D341Med (cell line): Measurements from ENCODE around the gene HHATL.

Experiments
- DNase-seq: peaks from one replicate; pipeline ENCODE4 v3.0.0; 2012; ENCODE audit warnings: low spot score

HHATL gene

DNA sequence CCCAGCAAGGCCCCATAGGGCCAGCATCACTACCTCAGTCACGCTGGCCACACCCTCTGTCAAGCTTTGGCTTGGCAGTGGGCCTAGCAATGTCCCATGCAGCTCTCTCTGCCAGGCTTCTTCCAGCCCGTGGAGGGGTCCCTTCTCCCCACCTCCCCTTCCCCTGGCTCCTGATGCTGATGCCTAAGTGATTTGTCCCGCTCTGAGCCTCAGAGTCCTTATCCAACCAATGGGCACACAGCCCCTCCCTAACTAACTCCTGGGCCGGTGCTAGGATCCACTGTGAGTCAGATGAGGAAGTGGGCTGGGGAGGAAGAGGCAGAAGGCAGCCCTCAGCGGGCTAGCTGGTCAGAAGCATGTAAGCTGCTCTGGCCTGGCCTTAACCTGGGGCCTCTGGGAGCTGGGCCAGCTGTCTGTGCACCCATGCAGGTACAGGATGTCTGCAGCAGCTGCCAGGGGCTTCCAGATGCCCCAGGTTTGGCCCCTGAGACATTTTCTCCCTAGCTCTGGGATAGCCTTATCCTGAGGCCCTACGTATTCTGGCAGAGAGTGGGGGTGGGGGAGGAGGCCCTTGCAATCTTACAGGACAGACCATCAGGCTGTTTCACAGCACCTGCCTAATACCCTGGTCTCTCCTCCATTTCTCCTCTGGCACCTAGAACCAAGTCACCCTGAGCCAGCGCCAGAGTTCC lies 49.8 kb downstream of the HHATL start:
- peak; percentile 39 for DNase-seq

DNA sequence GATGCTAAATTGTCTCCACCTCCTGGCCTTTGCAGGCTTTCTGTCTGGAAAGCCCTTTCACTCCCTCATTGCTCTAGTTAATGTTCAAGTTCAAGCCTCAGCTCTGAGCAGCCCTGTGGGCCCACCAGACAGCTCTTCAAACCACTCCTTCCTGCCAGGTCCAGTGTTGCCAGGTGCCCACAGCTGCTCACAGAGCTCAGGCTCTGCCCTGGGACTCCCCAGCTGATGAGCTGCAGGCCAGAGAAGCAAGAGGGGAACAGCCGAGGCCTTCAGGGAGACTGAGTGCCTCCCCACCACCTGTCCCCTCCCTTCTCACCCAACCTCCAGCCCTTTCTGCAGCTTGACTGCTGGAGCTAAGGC lies 50.4 kb downstream of the HHATL start:
- DNase-seq = peak; percentile 32

DNA sequence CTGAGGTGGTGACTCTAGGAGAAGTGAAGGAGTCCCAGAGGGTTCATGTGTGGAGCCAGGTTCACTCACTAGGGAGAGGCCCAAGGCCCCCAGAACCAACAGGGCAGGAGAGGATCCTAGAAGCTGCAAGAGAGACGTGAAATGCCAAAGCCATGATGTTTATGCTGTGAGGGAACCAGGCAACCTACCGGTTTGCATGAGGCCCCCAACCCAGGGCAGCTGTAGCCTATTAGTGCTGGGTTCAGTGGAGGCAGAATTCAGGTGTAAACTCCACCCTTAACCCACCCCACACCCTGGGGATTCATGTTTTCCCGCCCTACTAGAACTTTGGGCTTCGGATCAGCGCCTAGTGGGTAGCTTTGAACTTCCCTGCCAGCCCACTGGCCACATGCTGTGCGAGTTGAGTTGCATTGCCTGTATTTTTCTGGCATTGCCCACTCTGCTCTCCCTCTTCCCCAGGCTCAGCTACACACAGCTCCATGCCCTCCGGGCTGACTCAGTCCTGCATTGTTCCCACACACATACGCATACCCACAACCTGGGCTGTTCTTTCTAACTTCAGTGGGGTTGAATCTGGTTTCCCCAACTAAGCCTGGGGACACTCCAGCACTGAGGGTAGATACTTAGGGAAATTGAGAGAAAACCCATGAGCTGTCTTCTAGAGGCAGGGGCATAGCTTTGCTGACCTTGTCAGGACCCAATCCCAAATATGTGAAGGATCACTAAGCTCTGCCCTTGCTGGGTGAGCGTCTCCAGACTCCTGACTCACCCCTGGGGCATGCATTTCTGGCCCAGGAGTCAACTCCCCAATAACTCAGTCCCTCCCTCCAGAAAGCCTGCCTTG lies 51.1 kb downstream of the HHATL start:
- peak; percentile 21 for DNase-seq

DNA sequence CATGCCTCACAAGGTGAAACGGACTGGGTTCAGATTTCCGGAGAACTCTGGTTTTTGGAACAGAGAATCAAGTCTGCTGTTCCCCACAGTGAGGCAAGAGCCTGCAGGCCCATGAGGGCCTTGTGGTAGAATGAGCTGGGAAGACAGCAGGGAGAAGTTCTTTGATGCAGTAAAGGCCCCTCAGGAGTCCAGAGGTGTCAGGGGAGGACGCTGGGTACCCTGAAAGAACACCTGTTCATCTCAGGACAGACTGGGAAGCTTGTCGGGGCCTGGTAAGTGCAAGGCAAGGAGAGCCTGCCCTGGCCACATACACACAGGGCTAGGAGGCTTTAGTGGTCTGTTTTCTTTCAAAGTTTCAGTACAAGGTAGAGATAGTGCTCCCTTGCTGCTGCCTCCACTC lies 52.8 kb downstream of the HHATL start:
- no peak for DNase-seq

DNA sequence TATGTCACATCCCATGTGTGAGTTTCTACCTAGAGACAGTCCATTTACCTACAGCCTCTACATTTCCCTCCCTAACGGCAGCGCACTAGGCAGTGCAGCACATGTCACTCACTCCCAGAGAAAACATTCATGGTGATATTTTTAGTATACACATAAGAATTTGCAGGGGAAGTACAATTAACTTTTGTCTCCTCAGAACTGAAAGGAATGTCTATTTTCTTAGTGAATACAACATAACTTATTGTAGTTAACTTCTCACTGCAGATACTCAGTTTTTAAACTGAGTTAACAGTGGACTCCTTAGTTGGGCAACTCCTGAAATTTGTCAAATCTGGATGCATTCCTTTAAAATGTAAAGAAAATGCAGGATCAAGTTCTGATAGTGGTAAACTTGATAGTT lies 53.6 kb downstream of the HHATL start:
- no peak for DNase-seq

DNA sequence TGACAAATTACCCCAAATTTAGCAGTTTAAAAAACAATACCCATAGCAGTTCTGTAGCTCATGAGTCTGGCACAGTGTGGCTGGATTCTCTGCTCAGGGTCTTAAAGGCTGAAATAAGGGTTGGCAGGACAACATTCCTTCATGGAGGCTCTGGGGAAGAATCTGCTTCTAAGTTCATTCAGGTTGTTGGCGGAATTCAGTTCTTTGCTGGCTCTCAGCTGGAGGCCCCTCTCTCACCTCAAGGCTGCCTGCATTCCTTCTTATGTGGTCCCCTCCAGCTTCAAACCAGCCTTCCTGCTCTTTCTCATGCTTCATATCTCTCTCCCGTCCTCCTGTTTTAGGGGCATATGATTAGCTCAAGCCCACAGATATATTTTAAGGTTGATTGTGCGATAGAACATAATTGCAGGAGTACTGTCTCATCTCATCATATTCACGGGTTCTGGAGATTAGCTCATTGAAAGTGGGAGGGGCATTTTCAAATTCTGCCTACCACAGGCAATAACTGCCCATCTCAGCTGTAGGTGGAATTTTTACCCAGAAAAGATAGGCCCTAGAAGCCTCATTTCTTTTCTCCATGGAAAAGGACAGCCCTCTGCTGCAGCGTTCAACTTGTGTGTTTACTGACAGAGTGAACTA lies 54.7 kb downstream of the HHATL start:
- DNase-seq = no peak
